ENCODE measurements around the gene SRCAP.

Gene SRCAP

DNA sequence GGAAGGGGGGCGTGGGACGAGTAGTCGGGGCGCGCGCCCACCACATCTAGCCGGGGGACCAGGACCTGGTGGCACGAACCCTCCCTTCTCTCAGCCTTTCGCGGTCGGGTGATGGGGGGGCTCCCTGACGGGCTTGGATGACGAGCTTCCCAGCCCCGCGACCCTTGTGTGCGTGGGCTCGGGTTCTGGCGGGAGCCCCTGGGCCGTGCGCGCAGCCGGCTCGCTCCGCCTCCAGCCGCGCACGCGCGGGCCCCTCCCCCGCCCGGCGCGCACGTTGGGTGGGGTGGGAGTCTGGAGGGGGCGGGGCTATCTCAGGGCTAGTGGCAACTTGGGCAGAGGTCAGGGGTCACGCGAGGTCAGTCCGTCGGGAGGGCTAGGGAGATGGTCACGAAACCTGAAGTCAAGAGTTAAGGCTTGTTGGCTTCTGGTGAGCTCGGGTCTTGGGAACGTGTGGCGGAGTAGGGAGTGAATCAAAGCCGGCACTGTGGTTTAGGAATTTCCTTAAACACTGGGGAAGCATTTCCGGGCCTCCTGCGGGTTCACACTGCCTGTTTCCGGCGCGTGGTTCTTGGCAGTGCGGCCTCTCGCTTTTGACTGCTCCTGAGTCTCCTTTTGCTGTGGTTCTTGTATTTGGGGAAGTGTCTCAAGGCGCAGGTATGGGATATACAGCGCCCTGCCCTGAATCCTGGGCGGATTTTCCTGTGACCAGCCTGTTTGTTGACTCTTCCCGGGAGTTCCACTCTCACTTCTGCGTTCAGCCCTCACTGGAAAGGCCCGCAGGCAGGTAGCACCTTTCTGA, at the start of gene SRCAP:
SRCAP (plus strand) TSS at position 356 of the 799 bp plus-strand sequence. CDS start 1,654 bp downstream, outside the sequence.
- peak; percentile 89 for DNase-seq

DNA sequence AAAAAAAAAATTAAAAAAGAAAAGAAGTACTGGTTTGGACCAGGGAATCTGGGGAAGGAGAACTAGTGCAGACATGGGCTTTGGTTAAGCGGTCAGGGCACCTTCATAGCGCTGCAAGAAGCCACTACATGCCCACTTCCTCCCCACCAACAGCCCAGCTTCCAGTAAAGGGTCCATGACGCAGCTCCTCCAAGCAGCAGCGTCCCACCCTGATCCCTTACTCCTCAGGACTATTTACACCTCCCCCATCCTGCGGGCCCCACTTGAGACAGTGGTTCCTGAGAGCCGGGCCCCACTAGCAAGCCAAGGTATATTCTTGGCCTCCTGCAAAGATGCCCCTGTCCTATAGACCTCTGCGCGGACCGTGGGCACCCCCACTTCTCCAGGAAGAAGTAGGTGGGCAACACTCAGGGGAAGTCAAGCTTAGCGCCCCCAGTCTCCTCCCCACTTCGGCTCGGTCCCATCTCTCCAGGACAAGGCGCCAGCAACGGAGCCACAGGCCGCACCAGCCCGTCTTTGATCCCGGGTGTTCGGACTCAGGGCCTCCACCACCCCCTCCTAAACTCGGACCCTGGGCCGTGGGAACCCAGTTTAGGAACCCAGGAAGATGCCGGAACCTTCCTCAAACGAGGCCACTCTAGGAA, 49.1 kb upstream of the SRCAP start:
- peak; percentile 22 for DNase-seq

DNA sequence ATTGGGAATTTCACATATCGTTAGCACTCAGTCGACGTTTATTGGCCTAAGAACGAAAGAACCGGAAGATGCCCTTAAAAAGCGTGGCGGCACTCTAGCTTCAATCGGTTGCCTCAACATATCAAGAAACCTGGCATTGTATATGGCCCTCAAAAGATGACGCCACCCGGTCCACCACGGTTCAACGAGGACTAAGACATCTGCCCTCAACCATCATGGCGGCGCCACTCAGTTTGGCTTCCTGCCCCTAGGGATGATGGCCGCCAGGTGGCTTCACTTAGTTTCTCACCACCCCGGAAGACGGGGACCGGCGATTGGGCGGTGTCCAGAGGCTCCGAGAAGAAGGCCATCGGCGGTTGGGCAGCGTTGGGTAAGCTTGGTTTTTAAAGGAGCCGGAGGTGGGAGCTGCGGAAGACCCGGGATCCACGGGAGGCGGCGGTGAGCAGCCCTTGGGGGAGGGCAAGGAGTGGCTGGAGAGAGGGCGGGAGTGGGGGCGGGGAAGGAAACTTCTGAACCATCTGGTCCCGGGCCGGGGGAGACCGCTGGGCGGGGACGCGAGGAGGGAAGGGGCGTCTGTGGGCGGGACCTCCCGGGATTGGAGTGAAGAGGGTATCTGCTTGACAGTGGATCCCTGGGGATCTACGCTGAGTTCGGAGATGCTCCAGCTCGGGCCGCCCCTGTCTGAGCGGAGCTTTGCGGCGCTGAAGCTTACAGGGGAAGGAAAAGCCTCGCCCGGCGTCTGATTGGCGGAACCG, 48.4 kb upstream of the SRCAP start, which contains the start of gene PRR14:
PRR14 (plus strand) TSS at position 592 of the 755 bp plus-strand sequence. CDS start 686 bp downstream, outside the sequence.
- DNase-seq = peak; percentile 99

DNA sequence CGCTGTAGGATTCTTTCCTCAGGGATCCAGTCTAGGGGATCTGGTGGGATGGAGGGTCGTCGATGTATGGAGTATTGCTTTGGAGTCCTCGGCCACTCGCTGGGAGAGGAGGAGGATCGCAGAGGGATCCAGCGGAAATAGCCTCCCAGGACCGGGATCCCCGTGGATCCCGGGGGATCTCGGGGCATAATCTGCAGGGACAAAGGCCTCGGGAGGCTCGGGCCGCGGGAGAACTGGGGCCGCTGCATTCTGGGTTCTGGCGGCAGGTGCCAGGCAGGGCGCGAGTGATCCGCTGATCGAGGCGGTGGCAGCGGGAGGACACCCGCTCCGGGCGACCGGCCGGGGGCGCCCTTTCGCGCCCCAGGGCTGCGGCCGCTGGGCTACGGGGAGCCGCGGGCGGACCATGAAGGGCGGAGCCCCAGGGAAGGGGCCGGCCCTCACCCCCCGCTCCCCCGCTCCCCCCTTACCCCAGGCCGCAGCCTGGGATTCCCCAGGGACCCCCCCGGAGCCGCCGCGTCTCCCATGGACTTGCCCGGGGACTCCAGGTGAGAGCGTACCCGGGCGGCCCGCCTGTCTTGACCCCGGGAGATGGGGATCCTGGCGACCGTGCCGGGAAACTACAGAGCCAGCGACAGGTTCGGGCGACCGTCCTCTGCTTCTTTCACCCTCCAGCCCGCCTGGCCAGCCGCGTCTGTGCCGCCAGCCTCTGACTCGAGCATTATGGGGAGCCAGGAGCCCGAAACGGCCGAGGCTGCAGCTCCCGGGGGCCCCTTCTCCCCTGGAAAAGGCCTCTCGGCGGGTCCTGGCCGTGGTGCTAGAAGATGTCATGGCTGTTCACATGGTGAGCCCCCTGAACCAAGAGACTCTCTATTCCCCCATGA, 47.6 kb upstream of the SRCAP start:
- peak; percentile 77 for DNase-seq

DNA sequence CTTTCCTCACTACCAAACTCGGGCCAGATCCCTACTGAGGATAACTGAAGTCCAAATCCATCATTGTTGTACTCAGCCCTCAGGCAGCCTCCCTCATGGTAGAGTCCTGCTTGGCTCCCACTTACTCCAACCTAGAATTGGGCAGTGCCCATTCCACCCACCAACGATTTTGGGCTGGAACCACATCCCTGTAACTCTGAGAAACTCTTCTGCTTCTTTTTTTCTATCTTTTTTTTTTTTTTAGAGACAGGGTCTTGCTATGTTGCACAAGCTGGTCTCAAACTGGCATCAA, 47.0 kb upstream of the SRCAP start:
- DNase-seq = no peak

DNA sequence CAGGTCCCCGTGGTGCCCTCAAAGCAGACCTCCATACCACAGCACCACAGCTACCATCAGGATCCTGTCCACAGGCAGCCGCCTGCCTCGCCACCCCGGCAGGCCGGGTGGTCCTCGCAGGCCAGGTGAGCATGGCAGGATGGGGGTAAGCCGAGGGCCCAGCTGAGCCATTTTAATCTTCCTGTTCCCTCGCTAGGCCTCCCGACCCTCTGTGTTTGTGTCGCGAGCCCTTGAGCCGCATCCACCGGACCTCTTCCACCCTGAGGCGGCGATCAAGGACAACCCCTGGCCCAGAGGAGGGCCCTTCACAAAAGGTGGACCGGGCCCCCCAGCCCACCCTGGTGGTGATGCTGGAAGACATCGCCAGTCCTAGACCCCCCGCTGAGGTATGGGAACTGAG, 46.3 kb upstream of the SRCAP start:
- DNase-seq = no peak

DNA sequence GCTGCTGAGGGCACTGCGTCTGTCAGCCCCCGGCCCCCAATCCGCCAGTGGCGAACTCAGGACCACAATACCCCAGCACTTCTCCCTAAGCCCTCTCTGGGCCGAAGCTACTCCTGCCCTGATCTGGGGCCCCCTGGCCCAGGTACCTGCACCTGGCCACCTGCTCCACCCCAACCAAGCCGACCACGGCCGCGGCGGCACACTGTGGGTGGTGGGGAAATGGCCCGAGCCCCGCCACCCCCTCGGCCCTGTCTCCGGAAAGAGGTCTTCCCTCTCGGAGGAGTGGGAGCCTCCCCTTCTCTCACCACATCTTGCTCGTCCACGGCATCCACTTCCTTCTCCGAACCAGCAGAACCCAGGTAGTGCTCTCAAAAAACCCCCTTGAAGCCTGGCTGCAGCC, 44.1 kb upstream of the SRCAP start:
- DNase-seq = no peak

DNA sequence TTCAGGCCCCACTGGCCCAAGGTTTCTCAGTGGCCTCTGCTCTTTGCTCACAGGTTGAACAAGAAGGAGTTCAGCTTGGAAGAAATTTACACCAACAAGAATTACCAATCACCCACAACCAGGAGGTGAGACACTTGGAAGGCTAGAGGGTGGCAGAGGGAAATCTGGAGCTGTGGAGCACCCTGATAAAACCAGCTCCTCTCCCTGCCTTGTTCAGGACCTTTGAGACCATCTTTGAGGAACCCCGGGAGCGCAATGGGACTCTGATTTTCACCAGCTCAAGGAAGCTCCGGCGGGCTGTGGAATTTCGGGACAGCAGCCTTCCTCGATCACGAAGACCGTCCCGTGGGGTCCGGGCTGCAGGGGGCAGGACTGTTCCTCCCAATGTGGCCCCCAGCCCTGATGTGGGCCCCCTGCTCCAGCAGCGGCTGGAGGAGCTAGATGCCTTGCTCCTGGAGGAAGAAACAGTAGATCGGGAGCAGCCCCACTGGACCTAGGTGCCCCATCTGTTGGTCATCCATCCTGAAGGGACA, 43.1 kb upstream of the SRCAP start:
- DNase-seq = no peak

DNA sequence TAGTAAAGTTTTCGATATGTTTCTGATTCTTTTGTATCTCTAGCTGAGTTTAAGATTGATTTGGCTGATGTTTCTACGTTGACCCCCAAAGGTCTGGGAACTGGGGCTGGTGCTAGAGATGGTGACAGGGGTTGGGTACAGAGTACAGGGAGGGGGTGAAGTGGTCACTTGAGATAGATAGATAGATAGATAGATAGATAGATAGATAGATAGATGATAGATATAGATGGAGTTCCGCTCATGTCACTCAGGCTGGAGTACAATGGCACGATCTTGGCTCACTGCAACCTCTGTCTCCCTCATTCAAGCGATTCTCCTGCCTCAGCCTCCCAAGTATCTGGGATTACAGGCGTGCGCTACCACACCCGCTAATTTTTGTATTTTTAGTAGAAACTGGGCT, 42.6 kb upstream of the SRCAP start:
- no peak for DNase-seq

DNA sequence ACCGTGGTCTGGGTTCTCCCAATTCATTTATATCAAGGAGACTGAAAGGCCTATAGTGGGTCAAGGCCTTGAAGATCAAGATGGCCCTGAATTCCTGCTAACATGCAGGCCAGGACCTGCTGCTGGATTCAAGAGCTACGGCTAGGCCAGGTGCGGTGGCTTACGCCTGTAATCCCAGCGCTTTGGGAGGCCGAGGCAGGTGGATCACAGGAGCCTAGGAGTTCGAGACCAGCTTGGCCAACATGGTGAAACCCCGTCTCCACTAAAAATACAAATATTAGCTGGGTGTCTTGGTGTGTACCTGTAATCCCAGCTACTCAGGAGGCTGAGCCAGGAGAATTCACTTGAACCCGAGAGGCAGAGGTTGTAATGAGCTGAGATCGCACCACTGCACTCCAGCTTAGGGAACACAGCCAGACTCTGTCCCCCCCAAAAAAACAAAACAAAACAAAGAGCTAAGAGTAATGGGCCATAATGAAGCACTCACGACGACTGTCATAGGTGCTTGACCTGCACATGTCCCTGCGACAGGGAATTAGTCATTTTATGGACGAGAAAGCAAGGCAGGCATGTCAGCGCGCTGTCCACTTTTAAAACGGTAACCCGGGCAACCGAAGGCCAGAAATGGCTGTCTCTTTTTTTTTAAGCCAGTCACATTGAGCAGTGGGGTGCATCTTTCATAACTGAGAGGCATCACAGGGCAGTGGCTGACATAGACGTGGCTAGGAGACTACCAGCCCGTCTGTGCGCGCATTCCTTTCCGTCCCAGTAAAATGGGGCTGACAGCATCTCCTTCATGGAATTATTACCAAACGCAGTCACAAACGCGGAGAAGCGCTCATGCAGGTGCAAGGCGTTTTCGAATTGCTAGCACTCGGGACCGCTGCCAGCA, 41.8 kb upstream of the SRCAP start:
- DNase-seq = no peak

DNA sequence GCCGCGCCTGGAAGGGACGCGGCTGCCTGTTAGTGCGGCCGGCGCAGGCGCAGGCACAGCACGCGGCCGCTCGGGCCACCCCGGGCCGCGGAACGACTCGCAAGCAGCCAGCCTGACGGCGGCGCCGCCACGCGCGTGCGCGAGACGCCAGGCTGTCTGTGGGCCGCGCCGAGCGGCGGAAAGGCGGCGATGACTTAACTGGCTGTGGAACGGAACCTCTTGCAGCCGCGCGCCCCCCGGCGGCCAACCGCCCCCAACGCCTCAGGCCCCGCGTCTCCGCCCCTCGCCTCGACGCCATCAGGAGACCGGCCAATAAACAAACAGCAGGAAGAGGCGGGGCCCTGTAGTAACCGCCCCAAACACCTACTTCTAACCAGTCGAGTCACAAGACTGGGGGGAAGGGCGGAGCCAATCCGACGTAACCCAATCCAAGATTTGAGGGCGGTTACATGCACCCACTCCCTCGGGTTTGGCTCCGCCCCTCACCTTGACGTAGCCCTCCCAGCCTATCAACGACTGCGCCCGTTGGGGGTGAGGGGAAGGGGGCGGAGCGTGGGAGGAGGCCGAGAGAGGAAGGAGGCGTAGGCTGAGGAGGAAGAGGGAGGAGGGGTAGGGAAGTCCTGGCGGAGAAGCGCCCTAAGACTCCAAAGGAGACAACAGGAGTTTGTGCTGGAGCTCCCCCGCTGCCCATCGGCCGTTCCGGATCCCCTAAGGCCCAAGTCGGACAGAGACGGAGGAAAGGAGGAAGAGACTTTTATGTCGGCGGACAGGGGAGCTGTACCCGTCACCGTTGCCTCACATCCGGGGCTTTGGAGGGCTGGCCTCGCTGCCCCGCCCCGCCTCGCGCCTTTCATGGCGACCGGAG, 40.9 kb upstream of the SRCAP start, which contains the start of gene FBRS:
FBRS (plus strand) TSS at position 566 of the 865 bp plus-strand sequence. CDS start 1,088 bp downstream, outside the sequence.
- peak; percentile 100 for DNase-seq

DNA sequence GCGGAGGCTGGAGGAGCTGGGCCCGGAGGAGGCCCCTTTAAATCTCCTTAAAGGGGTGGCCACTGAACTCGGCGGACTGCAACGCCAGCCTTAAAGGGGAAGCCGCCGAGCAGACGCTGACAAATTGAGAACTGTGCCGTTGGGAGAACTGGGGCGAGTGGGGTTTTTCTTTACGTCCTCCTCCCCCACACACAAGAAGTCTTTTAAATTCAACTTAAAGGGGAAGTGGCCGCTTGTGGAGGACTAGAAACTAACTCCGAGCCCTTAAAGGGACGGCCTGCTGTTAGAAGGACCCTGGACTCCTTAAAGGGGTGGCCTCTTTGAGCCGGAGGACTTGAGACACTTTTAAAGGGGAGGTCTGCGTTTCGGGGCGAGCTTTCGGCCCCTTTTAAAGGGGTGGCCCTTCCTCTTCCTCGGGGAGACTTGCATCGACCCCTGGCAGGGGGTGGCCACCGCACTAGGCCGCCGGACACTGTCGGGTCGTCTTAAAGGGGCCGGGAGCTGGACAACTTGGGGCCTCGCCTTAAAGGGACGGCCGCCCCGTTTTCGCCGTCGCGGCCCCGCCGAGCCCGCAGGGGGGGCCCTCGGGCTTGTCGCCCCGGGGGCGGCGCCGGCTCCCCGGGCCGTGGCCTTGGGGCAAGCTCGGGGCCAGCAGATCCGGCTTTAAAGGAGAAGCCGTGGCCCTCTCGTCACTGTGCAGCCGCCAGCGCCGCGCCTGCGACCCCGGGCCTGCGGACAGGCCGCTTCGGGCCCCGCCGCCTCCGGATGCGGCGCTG, 40.1 kb upstream of the SRCAP start:
- DNase-seq = no peak

DNA sequence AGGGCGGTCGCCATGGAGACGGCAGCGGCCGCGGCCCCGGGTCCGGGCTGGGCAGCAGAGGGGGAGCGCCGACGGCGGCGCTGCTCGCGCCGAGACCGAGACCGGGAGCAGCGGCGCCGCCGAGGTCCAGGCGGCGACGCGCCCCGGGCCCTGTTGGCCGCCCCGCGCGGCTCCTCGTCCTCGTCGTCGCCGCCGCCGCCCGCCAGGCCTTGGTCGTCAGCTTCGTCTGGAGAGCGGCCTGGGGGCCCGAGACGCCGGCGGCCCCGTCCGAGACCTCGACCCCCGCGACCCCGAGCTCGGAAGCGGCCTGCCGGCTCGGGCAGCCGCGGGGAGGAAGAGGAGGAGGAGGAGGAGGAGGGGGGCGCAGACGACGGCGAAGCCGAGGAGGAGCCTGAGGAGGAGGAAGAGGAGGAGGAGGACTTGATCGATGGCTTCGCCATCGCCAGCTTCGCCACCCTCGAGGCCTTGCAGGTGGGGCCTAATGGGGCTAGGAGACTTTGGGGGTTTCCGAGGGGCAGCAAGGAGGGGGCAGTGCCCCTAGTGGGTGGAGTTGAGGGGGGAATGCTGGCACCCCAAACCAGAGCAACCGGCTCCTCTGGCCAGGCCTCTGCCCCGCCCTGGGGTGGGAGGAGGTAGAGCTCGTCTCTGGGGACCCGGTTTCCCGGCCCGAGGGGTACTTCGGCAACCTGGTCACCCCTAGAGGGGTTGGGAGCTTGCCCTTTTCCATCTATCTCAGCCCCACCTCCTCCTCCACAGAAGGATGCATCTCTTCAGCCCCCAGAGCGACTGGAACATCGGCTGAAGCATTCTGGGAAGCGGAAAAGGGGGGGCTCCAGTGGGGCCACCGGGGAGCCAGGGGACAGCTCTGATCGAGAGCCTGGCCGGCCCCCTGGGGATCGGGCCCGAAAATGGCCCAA, 39.2 kb upstream of the SRCAP start:
- DNase-seq = peak; percentile 54

DNA sequence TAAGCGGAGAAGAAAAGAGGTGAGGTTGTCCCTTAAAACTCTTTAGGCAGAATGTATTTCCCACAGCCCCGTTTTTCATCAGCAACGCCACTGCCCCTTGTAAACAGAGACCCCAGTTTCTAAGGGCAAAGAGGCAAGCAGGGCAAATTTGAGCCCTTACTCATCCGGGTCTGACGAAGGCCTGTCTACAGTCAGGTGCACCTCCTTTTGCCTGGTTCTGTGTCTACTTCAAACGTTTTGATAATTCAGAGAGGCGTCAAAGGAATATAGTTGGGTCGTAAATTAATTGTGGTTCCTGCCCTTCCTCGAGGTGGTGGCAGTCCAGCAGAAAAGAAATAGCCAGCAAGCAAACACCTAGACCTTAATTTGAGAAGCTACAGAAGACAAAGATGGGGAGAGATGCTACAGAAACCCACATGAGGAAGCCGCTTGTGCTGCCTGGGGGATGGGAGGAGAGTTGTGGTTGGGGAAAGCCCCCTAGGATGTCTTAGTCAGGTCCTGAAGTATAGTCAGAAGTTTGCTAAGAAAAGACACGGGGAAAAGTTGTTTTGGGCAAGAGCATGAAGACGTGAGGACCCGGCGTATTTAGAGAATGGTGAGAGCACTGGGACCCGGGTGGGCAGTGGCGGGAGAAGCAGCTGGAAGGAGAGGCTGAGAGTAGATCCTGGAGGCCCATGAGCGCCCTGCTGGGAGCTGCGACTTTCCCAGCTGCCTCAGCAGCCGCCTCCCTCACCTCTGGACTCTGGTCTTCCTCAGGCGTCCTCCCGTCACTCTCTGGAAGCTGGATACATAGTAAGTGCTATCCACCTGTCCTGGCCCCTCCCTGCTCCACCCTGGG, 38.3 kb upstream of the SRCAP start:
- peak; percentile 83 for DNase-seq

DNA sequence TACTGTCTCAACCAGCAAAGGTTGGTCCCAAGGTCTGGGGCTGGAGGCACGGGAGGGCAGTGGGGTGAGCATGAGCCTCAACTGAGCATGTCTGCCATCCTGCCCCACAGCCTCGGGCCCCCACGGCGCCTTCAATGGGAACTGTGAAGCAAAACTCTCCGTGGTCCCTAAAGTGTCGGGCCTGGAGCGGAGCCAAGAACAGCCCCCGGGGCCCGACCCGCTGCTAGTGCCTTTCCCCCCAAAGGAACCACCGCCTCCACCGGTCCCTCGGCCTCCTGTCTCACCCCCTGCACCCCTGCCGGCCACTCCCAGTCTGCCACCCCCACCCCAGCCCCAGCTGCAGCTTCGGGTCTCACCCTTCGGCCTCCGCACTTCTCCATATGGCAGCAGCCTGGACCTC, 36.5 kb upstream of the SRCAP start:
- DNase-seq = no peak

DNA sequence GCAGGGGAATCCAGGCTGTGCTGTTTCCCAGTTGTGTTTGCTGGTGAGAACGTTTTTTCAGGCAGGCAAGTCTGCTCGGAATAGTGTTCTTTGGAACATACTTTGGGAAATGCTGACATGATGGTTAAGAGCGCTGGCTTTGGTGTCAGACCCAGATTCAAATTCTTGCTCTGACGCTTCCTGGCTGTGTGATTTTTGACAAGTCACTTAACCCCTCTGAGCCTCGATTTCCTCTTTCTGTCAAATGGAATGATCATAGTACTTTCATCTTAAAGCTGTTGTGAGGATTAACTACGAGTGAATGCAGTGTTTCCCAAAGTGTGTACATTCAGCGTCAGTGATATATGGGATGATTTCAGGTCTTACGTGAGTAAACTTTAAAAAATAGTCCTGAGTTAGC, 35.9 kb upstream of the SRCAP start:
- DNase-seq = no peak

DNA sequence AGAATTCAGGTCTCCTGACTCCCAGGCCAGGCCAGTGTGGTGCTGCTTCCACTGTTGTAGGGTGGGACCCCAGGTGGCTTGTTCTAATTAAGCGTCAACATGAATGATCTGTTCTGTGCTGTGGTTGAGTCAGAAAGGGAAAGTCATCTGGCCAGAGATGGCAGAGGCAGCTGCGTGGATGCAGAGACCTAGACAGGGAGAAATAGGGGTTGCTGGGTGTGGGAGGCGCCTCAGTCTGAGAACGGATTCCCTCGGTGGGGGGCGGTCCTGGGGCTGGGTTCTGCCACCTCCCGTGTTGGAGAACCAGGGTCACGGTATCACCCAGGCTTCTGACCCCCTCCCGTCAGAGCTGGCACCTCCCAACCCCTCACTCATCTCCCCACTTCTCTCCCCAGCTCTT, 35.2 kb upstream of the SRCAP start:
- no peak for DNase-seq

All from CD4-positive, alpha-beta T cell treated with Interleukin-6 for 4 hours (primary cell).